Measurements from ENCODE around the gene TSC22D4. TPM values are rescaled to one million over a fixed set of nuclear protein-coding genes. Genes with fewer than 3 reads are reported as not detected.
"Not testable (repeated sequence)": the region's sequence is repeated elsewhere in the genome, so short reads cannot be mapped to it uniquely, and the experiment has no call there.

The TSC22D4 gene
- polyA plus RNA-seq, 1 experiment, result 10.2 TPM

DNA sequence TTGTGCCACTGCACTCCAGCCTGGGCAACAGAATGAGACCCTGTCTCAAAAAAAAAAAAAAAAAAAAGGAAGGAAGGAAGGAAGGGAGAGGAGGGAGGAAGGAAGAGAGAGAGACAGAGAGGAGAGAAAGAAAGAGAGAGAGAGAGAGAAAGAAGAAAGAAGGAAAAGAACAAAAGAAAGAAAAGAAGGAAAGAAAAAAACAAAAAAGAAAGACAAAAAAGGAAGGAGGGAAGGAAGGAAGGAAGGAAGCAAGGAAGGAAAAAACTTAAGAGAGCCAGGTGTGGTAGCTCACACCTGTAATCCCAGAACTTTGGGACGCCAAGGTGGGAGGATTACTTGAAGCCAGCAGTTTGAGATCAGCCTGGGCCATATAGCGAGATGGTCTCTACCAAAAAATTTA is 14.2 kb downstream of the TSC22D4 start:
- TF ChIP-seq, protein P1, sequence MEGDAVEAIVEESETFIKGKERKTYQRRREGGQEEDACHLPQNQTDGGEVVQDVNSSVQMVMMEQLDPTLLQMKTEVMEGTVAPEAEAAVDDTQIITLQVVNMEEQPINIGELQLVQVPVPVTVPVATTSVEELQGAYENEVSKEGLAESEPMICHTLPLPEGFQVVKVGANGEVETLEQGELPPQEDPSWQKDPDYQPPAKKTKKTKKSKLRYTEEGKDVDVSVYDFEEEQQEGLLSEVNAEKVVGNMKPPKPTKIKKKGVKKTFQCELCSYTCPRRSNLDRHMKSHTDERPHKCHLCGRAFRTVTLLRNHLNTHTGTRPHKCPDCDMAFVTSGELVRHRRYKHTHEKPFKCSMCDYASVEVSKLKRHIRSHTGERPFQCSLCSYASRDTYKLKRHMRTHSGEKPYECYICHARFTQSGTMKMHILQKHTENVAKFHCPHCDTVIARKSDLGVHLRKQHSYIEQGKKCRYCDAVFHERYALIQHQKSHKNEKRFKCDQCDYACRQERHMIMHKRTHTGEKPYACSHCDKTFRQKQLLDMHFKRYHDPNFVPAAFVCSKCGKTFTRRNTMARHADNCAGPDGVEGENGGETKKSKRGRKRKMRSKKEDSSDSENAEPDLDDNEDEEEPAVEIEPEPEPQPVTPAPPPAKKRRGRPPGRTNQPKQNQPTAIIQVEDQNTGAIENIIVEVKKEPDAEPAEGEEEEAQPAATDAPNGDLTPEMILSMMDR (IDR thresholded peaks at IDR 0.05; ENCODE audit: low read depth, low read length), result no peak
- no peak overlapping the region for H3K4me3 ChIP-seq (ENCODE audit: low read depth, low read length)
- ChIA-PET CTCF (interaction anchor here (0.7 to 4.7 kb wide), 11 partner anchors 10 to 387 kb away, joined by 3 to 39 read pairs (median 5); partner anchors contain the start of genes NYAP1 and SLC12A9), POLR2A (interaction anchor here (1.2 kb wide), 1 partner anchor 120 kb away, joined by 3 read pairs; no protein-coding TSS in a partner anchor)
- H3K27me3 ChIP-seq (ENCODE audit: control insufficient read depth, insufficient read depth, low read length), result no peaks in the 10 kb centered on the region
- no peak overlapping the region for H3K27ac ChIP-seq (ENCODE audit: low read depth, low read length)
- H3K9me3 ChIP-seq (ENCODE audit: control insufficient read depth, insufficient read depth, low read length), result no peaks in the 10 kb centered on the region
- DNase-seq (ENCODE audit: low read depth, low spot score), result no peak

DNA sequence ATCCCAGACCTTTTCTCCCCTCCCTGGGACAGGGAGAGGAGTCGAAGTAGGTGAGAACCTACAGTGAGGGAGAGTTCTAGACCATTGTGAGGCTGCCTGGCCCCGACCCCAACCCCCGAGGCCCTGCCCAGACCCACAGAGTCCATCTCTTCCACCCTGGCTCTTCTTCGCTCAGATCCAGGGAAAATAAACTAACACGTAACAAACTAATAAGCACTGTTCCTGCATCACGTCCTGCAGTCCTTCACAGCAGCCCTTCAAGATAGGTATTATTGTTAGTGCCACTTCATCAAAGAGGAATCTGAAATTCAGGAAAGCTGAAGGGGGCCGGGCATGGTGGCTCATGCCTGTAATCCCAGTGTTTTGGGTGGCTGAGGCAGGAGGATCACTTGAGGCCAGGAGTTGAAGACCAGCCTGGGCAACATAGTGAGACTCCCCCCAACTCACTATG is 14.8 kb downstream of the TSC22D4 start, which contains the start of gene SPACDR:
Gene SPACDR (minus strand): TSS at position 51 of the 451 bp plus-strand sequence. CDS start 235 bp downstream, outside the sequence.
- Histone ChIP-seq H3K9me3 (ENCODE audit: control insufficient read depth, insufficient read depth, low read length) (no peaks in the 10 kb centered on the region), H3K27me3 (ENCODE audit: control insufficient read depth, insufficient read depth, low read length) (no peaks in the 10 kb centered on the region), H3K27ac (ENCODE audit: low read depth, low read length) (peak within 1 kb of the TSS; percentile 39), H3K4me3 (ENCODE audit: low read depth, low read length) (no peak within 1 kb of the TSS)
- POLR2A ChIA-PET, result no interaction called here
- CTCF ChIA-PET, result interaction anchor here (1.5 to 4.7 kb wide), 5 partner anchors 9 to 100 kb away, joined by 3 to 39 read pairs (median 12); no protein-coding TSS in a partner anchor
- TF ChIP-seq, protein P1 (IDR thresholded peaks at IDR 0.05; ENCODE audit: low read depth, low read length), result no peak
- no peak for DNase-seq (ENCODE audit: low read depth, low spot score)

DNA sequence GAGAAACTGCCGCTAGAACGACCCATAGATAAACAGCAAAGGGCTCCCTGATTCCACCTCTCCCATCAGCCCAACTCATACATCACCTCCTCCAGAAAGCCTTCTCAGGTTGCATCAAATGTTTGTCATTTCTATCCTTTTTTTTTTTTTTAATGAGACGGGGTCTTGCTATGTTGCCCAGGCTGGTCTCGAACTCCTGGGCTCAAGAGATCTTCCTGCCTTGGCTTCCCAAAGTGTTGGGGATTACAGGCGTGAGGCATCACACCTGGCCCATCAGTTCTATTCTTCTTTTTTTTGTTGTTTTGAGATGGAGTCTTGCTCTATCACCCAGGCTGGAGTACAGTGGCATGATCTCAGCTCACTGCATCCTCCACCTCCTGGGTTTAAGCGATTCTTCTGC is 22.0 kb downstream of the TSC22D4 start:
- ChIA-PET CTCF (interaction anchor here (1.5 kb wide), 1 partner anchor 102 kb away, joined by 3 read pairs; no protein-coding TSS in a partner anchor), POLR2A (no interaction called here)
- Histone ChIP-seq H3K27ac (ENCODE audit: low read depth, low read length) (no peak overlapping the region), H3K9me3 (ENCODE audit: control insufficient read depth, insufficient read depth, low read length) (no peaks in the 10 kb centered on the region), H3K4me3 (ENCODE audit: low read depth, low read length) (no peak overlapping the region), H3K27me3 (ENCODE audit: control insufficient read depth, insufficient read depth, low read length) (no peaks in the 10 kb centered on the region)
- DNase-seq (ENCODE audit: low read depth, low spot score), result no peak
- TF ChIP-seq, protein P1 (IDR thresholded peaks at IDR 0.05; ENCODE audit: low read depth, low read length), result no peak

DNA sequence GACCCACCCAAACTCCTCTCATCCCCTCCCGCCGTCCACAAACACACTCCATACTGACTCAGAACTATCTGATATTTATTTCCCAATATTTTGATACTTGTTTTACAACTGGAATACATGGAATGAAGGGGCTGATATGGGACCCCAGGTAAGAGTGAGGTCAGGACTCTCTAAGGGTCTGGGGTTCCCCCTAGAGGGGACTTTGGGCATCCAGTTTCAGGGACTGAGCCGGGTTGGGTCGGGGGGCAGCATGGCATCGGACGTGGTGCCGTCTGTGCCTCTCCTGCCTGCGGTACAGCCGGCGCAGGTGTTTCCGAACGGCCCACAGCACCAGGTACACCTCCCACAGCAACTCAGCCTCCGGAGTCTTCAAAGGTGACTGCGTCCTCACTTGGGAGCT is 22.5 kb downstream of the TSC22D4 start:
- TF ChIP-seq, protein P1 (IDR thresholded peaks at IDR 0.05; ENCODE audit: low read depth, low read length), result no peak
- H3K9me3 ChIP-seq (ENCODE audit: control insufficient read depth, insufficient read depth, low read length), result no peaks in the 10 kb centered on the region
- ChIA-PET POLR2A (no interaction called here), CTCF (interaction anchor here (1.5 kb wide), 1 partner anchor 103 kb away, joined by 3 read pairs; no protein-coding TSS in a partner anchor)
- H3K27me3 ChIP-seq (ENCODE audit: control insufficient read depth, insufficient read depth, low read length), result no peaks in the 10 kb centered on the region
- H3K27ac ChIP-seq (ENCODE audit: low read depth, low read length), result no peak overlapping the region
- no peak overlapping the region for H3K4me3 ChIP-seq (ENCODE audit: low read depth, low read length)
- DNase-seq (ENCODE audit: low read depth, low spot score), result no peak

DNA sequence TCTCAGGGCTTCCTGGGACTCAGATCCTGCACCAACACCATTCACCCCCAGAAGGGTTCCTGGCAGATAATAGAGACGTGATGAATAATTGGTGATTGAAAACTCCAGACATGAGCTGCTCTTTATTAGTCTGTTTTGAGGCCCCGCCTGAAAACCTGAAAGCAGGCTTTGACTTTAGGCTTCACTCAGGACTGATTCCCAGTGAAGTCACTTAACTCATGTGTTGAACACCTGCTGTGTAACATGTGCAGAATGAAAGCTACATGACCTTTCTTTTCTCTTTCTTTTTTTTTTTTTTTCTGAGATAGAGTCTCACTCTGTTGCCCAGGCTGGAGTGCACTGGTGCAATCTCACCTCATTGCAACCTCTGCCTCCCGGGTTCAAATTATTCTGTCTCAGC is 23.8 kb downstream of the TSC22D4 start:
- TF ChIP-seq, protein P1 (IDR thresholded peaks at IDR 0.05; ENCODE audit: low read depth, low read length), result no peak
- Histone ChIP-seq H3K27me3 (ENCODE audit: control insufficient read depth, insufficient read depth, low read length) (no peaks in the 10 kb centered on the region), H3K4me3 (ENCODE audit: low read depth, low read length) (no peak overlapping the region), H3K9me3 (ENCODE audit: control insufficient read depth, insufficient read depth, low read length) (no peaks in the 10 kb centered on the region), H3K27ac (ENCODE audit: low read depth, low read length) (no peak overlapping the region)
- ChIA-PET CTCF (interaction anchor here (0.6 to 2.3 kb wide), 5 partner anchors 10 to 109 kb away, joined by 3 to 12 read pairs (median 4); partner anchors contain the start of gene SPACDR), POLR2A (interaction anchor here (0.6 to 1.0 kb wide), 2 partner anchors 11 to 15 kb away, joined by 3 read pairs; no protein-coding TSS in a partner anchor)
- DNase-seq (ENCODE audit: low read depth, low spot score), result no peak

DNA sequence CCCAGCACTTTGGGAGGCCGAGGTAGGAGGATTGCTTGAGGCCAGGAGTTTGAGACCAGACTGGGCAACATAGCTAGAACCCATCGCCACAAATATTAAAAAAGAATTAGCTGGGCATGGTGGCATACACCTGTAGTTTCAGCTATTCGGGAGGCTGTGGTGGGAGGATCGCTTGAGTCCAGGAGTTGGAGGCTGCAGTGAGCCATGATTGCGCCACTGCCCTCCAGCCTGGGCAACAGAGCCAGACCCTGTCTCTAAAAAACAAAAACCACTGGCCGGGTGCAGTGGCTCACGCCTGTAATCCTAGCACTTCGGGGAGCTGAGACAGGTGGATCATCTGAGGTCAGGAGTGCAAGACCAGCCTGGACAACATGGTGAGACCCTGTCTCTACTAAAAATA is 25.2 kb downstream of the TSC22D4 start:
- H3K27ac ChIP-seq (ENCODE audit: low read depth, low read length); DNase-seq (ENCODE audit: low read depth, low spot score); H3K4me3 ChIP-seq (ENCODE audit: low read depth, low read length); H3K9me3 ChIP-seq (ENCODE audit: control insufficient read depth, insufficient read depth, low read length); H3K27me3 ChIP-seq (ENCODE audit: control insufficient read depth, insufficient read depth, low read length); POLR2A ChIA-PET: not testable (repeated sequence)
- CTCF ChIA-PET, result interaction anchor here (0.9 to 2.3 kb wide), 4 partner anchors 11 to 105 kb away, joined by 3 to 12 read pairs (median 5); partner anchors contain the start of gene SPACDR
